ENCODE results near the gene GJA3.

DNA sequence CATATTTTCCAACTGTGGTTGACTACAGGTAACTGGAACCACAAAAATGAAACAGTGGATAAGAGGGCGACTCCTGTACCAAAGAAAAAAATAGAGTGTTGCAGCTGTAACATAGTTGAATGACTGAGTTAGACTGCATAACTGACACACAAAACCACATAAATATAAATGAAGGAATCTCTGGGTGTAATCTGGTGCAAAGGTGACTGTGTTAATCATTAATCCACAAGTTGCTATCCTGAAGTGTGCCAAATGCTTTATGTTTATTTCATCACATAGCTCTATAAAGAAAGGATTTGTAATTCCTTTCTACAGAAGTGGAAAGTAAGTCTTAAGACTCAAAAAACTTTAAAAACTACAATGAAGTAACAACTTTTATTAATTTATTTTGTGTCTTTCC lies 37.9 kb upstream of the GJA3 start:
- TF ChIP-seq, protein P1, sequence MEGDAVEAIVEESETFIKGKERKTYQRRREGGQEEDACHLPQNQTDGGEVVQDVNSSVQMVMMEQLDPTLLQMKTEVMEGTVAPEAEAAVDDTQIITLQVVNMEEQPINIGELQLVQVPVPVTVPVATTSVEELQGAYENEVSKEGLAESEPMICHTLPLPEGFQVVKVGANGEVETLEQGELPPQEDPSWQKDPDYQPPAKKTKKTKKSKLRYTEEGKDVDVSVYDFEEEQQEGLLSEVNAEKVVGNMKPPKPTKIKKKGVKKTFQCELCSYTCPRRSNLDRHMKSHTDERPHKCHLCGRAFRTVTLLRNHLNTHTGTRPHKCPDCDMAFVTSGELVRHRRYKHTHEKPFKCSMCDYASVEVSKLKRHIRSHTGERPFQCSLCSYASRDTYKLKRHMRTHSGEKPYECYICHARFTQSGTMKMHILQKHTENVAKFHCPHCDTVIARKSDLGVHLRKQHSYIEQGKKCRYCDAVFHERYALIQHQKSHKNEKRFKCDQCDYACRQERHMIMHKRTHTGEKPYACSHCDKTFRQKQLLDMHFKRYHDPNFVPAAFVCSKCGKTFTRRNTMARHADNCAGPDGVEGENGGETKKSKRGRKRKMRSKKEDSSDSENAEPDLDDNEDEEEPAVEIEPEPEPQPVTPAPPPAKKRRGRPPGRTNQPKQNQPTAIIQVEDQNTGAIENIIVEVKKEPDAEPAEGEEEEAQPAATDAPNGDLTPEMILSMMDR (conservative IDR thresholded peaks at IDR 0.05; ENCODE audit: low read depth, low read length), result no peak
- TF ChIP-seq POLR2A (IDR thresholded peaks at IDR 0.05; ENCODE audit: low read depth, low read length), result no peak
- TF ChIP-seq BHLHE40 (IDR thresholded peaks at IDR 0.05; ENCODE audit: low read depth, low read length), result no peak
- TF ChIP-seq, protein P2, sequence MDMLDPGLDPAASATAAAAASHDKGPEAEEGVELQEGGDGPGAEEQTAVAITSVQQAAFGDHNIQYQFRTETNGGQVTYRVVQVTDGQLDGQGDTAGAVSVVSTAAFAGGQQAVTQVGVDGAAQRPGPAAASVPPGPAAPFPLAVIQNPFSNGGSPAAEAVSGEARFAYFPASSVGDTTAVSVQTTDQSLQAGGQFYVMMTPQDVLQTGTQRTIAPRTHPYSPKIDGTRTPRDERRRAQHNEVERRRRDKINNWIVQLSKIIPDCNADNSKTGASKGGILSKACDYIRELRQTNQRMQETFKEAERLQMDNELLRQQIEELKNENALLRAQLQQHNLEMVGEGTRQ (IDR thresholded peaks at IDR 0.05; ENCODE audit: low read depth, low read length), result no peak
- TF ChIP-seq MAZ (IDR thresholded peaks at IDR 0.05; ENCODE audit: borderline replicate concordance, low read depth, low read length), result no peak
- TF ChIP-seq RFX5 (IDR thresholded peaks at IDR 0.05; ENCODE audit: low read depth, low read length), result no peak
- TF ChIP-seq NFE2L2 (IDR thresholded peaks at IDR 0.05; ENCODE audit: low read depth, low read length), result no peak
- TF ChIP-seq RAD21 (IDR thresholded peaks at IDR 0.05; ENCODE audit: low read length), result no peak
- TF ChIP-seq SMC3 (IDR thresholded peaks at IDR 0.05; ENCODE audit: low read depth, low read length), result no peak
- TF ChIP-seq MXI1 (IDR thresholded peaks at IDR 0.05; ENCODE audit: borderline replicate concordance, low read depth, low read length), result no peak
- TF ChIP-seq MAFK (IDR thresholded peaks at IDR 0.05; ENCODE audit: low read depth, low read length), result no peak
- TF ChIP-seq CEBPB (IDR thresholded peaks at IDR 0.05; ENCODE audit: low read depth, low read length), result no peak
